Measurements from ENCODE around the gene MT1B.
"Not testable (repeated sequence)": the region's sequence is repeated elsewhere in the genome, so short reads cannot be mapped to it uniquely, and the experiment has no call there.

MT1B gene

GRCh38 chr16:56653218-56653617 lies 1.5 kb downstream of the MT1B start:
- no peak overlapping the region for H3K4me3 ChIP-seq (replicated peaks; ENCODE audit: low read depth, low read length)
- DNase-seq (ENCODE audit: extremely low read depth, low read depth) = no peak
- no peak for TF ChIP-seq CTCF (IDR thresholded peaks at IDR 0.05; ENCODE audit: low read depth, low read length, missing control alignments)

GRCh38 chr16:56657555-56658326 lies 6.1 kb downstream of the MT1B start, which contains the start of gene MT1F:
TSS of gene MT1F (plus strand) at chr16:56657959. CDS start at chr16:56658059, 100 bp downstream.
- H3K4me3 ChIP-seq (replicated peaks; ENCODE audit: low read depth, low read length) = peak within 1 kb of the TSS; percentile 25
- TF ChIP-seq CTCF (IDR thresholded peaks at IDR 0.05; ENCODE audit: low read depth, low read length, missing control alignments) = no peak
- DNase-seq (ENCODE audit: extremely low read depth, low read depth) = no peak

- H3K4me3 ChIP-seq (replicated peaks; ENCODE audit: low read depth, low read length) = no peak overlapping the region
- no peak for DNase-seq (ENCODE audit: extremely low read depth, low read depth)
- TF ChIP-seq CTCF (IDR thresholded peaks at IDR 0.05; ENCODE audit: low read depth, low read length, missing control alignments) = no peak
These were observed 6.7 kb downstream of the MT1B start for GRCh38 chr16:56658327-56658875.

- H3K4me3 ChIP-seq (replicated peaks; ENCODE audit: low read depth, low read length) = no peak overlapping the region
- no peak for DNase-seq (ENCODE audit: extremely low read depth, low read depth)
- no peak for TF ChIP-seq CTCF (IDR thresholded peaks at IDR 0.05; ENCODE audit: low read depth, low read length, missing control alignments)
These were observed 11.0 kb downstream of the MT1B start for GRCh38 chr16:56662357-56663354.

GRCh38 chr16:56664506-56664905 lies 12.8 kb downstream of the MT1B start:
- TF ChIP-seq CTCF (IDR thresholded peaks at IDR 0.05; ENCODE audit: low read depth, low read length, missing control alignments) = no peak
- no peak overlapping the region for H3K4me3 ChIP-seq (replicated peaks; ENCODE audit: low read depth, low read length)
- no peak for DNase-seq (ENCODE audit: extremely low read depth, low read depth)

- not testable (repeated sequence) for H3K4me3 ChIP-seq (replicated peaks; ENCODE audit: low read depth, low read length); DNase-seq (ENCODE audit: extremely low read depth, low read depth)
These were observed 13.9 kb downstream of the MT1B start for GRCh38 chr16:56665286-56666261.

Measured in HFF-Myc (cell line).